ENCODE results near the gene SAMD1.

The SAMD1 gene

GRCh38 chr19:14066134-14066533, 24.4 kb downstream of the SAMD1 start:
- FAIRE-seq (no peak), DNase-seq (ENCODE audit: insufficient read length, low spot score) (no peak)
- no peak for TF ChIP-seq PAX5 (IDR thresholded peaks at IDR 0.05; ENCODE audit: insufficient read depth, low read length, severe bottlenecking)
- TF ChIP-seq POLR2A (IDR thresholded peaks at IDR 0.05; ENCODE audit: low read depth, low read length) = no peak
- no peak for TF ChIP-seq TAF1 (IDR thresholded peaks at IDR 0.05; ENCODE audit: low read depth, low read length)
- no peak for TF ChIP-seq SPI1 (IDR thresholded peaks at IDR 0.05; ENCODE audit: low read depth, low read length)
- TF ChIP-seq POU2F2 (IDR thresholded peaks at IDR 0.05; ENCODE audit: low read depth, low read length) = no peak
- TF ChIP-seq POLR2AphosphoS5 (IDR thresholded peaks at IDR 0.05; ENCODE audit: low read depth, low read length) = no peak

- TF ChIP-seq PAX5 (IDR thresholded peaks at IDR 0.05; ENCODE audit: insufficient read depth, low read length, severe bottlenecking) (no peak), TAF1 (IDR thresholded peaks at IDR 0.05; ENCODE audit: low read depth, low read length) (no peak), POLR2A (IDR thresholded peaks at IDR 0.05; ENCODE audit: low read depth, low read length) (no peak), POLR2AphosphoS5 (IDR thresholded peaks at IDR 0.05; ENCODE audit: low read depth, low read length) (no peak), SPI1 (IDR thresholded peaks at IDR 0.05; ENCODE audit: low read depth, low read length) (no peak), POU2F2 (IDR thresholded peaks at IDR 0.05; ENCODE audit: low read depth, low read length) (no peak)
- no peak for FAIRE-seq
- no peak for DNase-seq (ENCODE audit: insufficient read length, low spot score)
These were observed 27.4 kb downstream of the SAMD1 start for GRCh38 chr19:14063105-14063504.

- DNase-seq (ENCODE audit: insufficient read length, low spot score) = no peak
- TF ChIP-seq POLR2A (IDR thresholded peaks at IDR 0.05; ENCODE audit: low read depth, low read length) = no peak
- TF ChIP-seq PAX5 (IDR thresholded peaks at IDR 0.05; ENCODE audit: insufficient read depth, low read length, severe bottlenecking) = no peak
- TF ChIP-seq TAF1 (IDR thresholded peaks at IDR 0.05; ENCODE audit: low read depth, low read length) = no peak
- TF ChIP-seq POU2F2 (IDR thresholded peaks at IDR 0.05; ENCODE audit: low read depth, low read length) = no peak
- TF ChIP-seq POLR2AphosphoS5 (IDR thresholded peaks at IDR 0.05; ENCODE audit: low read depth, low read length) = no peak
- TF ChIP-seq SPI1 (IDR thresholded peaks at IDR 0.05; ENCODE audit: low read depth, low read length) = no peak
These were observed 28.0 kb downstream of the SAMD1 start for GRCh38 chr19:14062558-14062855.

DNA sequence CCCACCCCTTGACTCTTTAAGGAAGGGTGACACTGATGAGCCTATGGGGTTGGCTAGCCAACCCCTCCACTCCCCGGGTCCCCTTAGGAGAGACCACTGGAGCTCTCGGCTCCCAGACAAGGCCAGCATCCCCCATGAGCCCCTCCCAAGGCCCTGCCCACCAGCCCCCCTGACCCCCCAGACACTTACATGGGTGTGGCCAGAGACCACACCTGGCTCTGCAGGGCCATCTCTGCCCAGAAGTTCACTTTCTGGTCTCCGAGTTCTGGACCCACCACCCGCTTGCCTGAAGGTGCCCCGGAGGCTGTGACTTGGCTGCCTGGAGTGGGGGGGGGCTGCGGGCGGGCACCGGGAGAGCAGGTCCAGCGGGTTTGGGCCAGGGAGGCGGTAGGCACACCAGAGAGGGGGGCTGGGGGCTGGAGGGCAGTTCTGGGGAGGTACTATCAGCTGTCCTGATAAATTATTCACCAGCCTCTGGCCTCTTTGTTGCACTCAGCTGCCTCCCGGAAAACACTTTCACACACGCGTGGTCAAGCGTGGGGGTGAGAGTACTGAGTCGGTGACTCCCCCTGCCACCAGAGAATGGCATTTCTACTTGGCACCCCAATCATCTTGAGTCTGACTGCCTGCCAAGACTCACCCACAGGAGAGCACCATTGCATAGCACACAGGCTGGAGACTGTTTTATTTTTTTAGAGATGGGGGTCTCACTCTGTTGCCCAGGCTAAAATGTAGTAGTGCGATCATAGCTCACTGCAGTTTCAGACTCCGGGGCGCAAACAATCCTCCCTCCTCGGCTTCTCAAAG, 28.6 kb downstream of the SAMD1 start, which contains the start of gene PALM3:
TSS of gene PALM3 (minus strand) at position 326 of the 807 bp plus-strand sequence. CDS start at position 230, 96 bp downstream.
- no peak for FAIRE-seq
- TF ChIP-seq TAF1 (IDR thresholded peaks at IDR 0.05; ENCODE audit: low read depth, low read length) = no peak
- no peak for TF ChIP-seq POLR2AphosphoS5 (IDR thresholded peaks at IDR 0.05; ENCODE audit: low read depth, low read length)
- TF ChIP-seq POLR2A (IDR thresholded peaks at IDR 0.05; ENCODE audit: low read depth, low read length) = no peak
- no peak for TF ChIP-seq PAX5 (IDR thresholded peaks at IDR 0.05; ENCODE audit: insufficient read depth, low read length, severe bottlenecking)
- TF ChIP-seq POU2F2 (IDR thresholded peaks at IDR 0.05; ENCODE audit: low read depth, low read length) = no peak
- no peak for TF ChIP-seq SPI1 (IDR thresholded peaks at IDR 0.05; ENCODE audit: low read depth, low read length)

More at GRCh38 chr19:14062558-14062855, 28.0 kb downstream of the SAMD1 start:
- FAIRE-seq = no peak

DNA sequence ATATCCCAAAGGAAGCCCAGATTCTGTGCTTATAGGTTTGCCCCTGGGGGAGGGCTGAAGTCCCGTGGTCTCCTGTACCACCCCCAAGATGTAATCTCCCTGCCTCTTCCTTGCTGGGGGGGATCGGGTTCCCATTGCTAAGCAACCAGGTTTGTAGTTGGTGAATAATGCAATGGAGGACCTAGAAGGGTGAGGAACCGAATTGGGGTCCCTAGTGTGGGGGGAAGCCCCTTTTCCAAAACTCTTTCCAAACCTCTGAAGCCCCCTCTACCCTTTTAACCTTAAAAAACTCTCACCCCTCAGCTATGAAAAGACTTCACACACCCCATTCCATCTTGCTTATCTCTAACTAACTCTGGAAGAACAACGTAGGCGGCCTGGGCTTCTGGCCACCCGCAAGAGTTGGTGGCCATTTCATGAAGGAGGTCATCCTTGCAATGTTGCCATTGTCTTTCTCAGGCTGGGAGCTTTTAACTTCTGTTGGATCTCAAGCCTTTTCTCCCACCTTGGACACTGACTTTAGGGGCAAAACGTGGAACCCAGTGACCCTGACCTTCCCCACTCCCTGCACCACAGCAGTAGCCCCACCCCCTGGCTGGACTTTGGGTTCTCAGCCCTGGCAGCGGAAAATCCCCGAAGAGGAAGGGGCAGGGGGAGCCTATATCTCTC, 29.3 kb downstream of the SAMD1 start:
- FAIRE-seq = no peak

More for the DNA sequence above, 28.6 kb downstream of the SAMD1 start, which contains the start of gene PALM3:
- DNase-seq (ENCODE audit: insufficient read length, low spot score) = no peak

DNA sequence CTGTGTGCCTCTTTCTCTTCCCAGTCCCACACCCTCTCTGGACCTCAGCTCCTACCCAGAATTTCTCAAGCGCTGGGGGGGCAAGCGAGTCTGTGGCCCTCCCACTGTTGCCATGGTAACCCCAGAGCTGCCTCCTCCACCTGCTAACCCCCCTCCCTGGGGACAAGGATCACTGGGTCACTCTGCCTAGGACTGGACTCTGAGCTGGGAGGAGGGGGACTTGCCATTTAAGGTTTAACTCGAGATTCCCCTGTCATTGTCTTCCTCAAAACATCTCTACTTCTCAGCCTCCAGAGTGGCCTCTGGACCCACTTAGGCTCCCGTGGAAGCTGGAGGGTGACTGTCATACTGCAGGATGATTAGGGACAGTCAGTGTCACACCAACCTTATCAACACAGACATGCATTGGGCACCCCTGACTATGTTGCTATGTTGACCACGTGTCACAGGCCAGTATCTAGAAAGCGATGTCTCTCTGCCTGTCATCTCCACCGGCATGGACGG, 30.8 kb downstream of the SAMD1 start:
- DNase-seq (ENCODE audit: insufficient read length, low spot score) (peak; percentile 3), FAIRE-seq (no peak)
- TF ChIP-seq POLR2A (IDR thresholded peaks at IDR 0.05; ENCODE audit: low read depth, low read length) (no peak), SPI1 (IDR thresholded peaks at IDR 0.05; ENCODE audit: low read depth, low read length) (no peak), POU2F2 (IDR thresholded peaks at IDR 0.05; ENCODE audit: low read depth, low read length) (no peak), TAF1 (IDR thresholded peaks at IDR 0.05; ENCODE audit: low read depth, low read length) (no peak), PAX5 (IDR thresholded peaks at IDR 0.05; ENCODE audit: insufficient read depth, low read length, severe bottlenecking) (no peak), POLR2AphosphoS5 (IDR thresholded peaks at IDR 0.05; ENCODE audit: low read depth, low read length) (no peak)

More for the DNA sequence above, 29.3 kb downstream of the SAMD1 start:
- TF ChIP-seq SPI1 (IDR thresholded peaks at IDR 0.05; ENCODE audit: low read depth, low read length) (no peak), POU2F2 (IDR thresholded peaks at IDR 0.05; ENCODE audit: low read depth, low read length) (no peak), PAX5 (IDR thresholded peaks at IDR 0.05; ENCODE audit: insufficient read depth, low read length, severe bottlenecking) (no peak), POLR2A (IDR thresholded peaks at IDR 0.05; ENCODE audit: low read depth, low read length) (no peak), POLR2AphosphoS5 (IDR thresholded peaks at IDR 0.05; ENCODE audit: low read depth, low read length) (no peak), TAF1 (IDR thresholded peaks at IDR 0.05; ENCODE audit: low read depth, low read length) (no peak)
- no peak for DNase-seq (ENCODE audit: insufficient read length, low spot score)

GRCh38 chr19:14059093-14059480, 31.5 kb downstream of the SAMD1 start:
- no peak for FAIRE-seq
- DNase-seq (ENCODE audit: insufficient read length, low spot score) = peak; percentile 57
- TF ChIP-seq POU2F2 (IDR thresholded peaks at IDR 0.05; ENCODE audit: low read depth, low read length) = no peak
- no peak for TF ChIP-seq POLR2AphosphoS5 (IDR thresholded peaks at IDR 0.05; ENCODE audit: low read depth, low read length)
- no peak for TF ChIP-seq PAX5 (IDR thresholded peaks at IDR 0.05; ENCODE audit: insufficient read depth, low read length, severe bottlenecking)
- TF ChIP-seq POLR2A (IDR thresholded peaks at IDR 0.05; ENCODE audit: low read depth, low read length) = no peak
- no peak for TF ChIP-seq SPI1 (IDR thresholded peaks at IDR 0.05; ENCODE audit: low read depth, low read length)
- TF ChIP-seq TAF1 (IDR thresholded peaks at IDR 0.05; ENCODE audit: low read depth, low read length) = no peak

- no peak for FAIRE-seq
- TF ChIP-seq SPI1 (IDR thresholded peaks at IDR 0.05; ENCODE audit: low read depth, low read length) (no peak), POU2F2 (IDR thresholded peaks at IDR 0.05; ENCODE audit: low read depth, low read length) (no peak), POLR2AphosphoS5 (IDR thresholded peaks at IDR 0.05; ENCODE audit: low read depth, low read length) (no peak), TAF1 (IDR thresholded peaks at IDR 0.05; ENCODE audit: low read depth, low read length) (no peak), POLR2A (IDR thresholded peaks at IDR 0.05; ENCODE audit: low read depth, low read length) (no peak), PAX5 (IDR thresholded peaks at IDR 0.05; ENCODE audit: insufficient read depth, low read length, severe bottlenecking) (no peak)
- no peak for DNase-seq (ENCODE audit: insufficient read length, low spot score)
These were observed 32.1 kb downstream of the SAMD1 start for GRCh38 chr19:14058182-14059092.

Data from GM12891 (cell line).